A549 treated with Hydrocortisone at 1 μM for 4 hours (cell line): ENCODE results near the gene MAGEA6. TPM values are rescaled to one million over a fixed set of nuclear protein-coding genes. Genes with fewer than 3 reads are reported as not detected.

Source experiments
- total RNA-seq: library from RNA; stranded (reverse); fragments of 200-300 nt; extraction: Qiagen RNA extraction; gene quantifications from 5 replicates; pipeline ENCODE4 v1.2.3, GENCODE V29; 2022

The MAGEA6 gene
- 11.0 to 13.6 TPM (median 12.4 TPM) in 5 replicates for total RNA-seq

DNA sequence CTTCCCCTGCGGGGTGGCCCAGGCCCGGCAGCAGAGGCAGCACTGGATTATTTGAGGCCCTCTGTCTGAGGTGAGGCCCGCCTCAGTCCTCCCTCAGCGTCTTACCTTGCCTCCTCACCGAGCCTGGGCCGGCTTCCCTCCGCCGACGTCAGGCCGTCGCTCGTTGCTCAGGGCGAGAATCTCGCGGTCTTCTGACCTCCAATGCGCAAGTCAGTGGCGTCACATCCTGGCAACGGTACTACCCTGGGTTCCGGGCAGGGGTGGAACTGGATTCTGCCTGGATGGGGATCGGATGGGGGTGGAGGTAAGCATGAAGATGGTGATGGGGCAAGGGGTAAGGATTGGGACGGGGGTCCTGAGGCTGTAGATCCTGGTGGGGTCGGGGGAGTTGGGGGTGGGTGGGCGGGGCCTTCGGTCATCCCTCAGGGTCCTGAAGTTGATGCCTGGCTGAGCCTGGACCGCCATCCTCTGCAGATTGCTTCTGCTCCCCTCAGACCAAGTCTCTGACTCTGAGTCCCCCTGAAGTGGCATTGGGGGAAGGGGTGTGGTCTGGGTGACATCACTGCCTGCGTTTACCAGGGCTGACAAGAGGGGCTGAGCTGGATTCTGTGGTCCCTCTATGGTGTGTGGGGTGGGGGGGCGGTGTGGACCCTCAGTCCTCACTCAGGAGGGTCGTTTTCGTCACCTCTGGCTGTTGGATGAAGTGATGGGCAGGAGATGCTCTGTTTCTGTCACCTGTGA, at the start of gene MAGEA6:
MAGEA6 (minus strand) TSS at position 141 of the 741 bp plus-strand sequence. CDS start 2,039 bp downstream, outside the sequence.

GRCh38 chrX:152758918-152759317, 10.6 kb downstream of the MAGEA6 start, which contains the start of gene CSAG3:
Gene CSAG3 (plus strand): TSS chrX:152759218.

GRCh38 chrX:152753686-152754650, 15.5 kb downstream of the MAGEA6 start, which contains the start of gene MAGEA2:
Gene MAGEA2 (minus strand): TSS chrX:152753842. CDS start chrX:152751363, 2,479 bp downstream.

DNA sequence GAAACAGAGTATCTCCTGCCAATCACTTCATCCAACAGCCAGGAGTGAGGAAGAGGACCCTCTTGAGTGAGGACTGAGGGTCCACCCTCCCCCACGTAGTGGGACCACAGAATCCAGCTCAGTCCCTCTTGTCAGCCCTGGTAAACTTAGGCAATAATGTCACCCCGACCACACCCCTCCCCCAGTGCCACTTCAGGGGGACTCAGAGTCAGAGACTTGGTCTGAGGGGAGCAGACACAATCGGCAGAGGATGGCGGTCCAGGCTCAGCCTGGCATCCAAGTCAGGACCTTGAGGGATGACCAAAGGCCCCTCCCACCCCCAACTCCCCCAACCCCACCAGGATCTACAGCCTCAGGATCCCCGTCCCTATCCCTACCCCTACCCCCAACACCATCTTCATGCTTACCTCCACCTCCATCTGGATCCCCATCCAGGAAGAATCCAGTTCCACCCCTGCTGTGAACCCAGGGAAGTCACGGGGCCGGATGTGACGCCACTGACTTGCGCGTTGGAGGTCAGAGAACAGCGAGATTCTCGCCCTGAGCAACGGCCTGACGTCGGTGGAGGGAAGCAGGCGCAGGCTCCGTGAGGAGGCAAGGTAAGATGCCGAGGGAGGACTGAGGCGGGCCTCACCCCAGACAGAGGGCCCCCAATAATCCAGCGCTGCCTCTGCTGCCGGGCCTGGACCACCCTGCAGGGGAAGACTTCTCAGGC, 36.1 kb downstream of the MAGEA6 start, which contains the start of the genes CSAG1 and MAGEA12:
CSAG1 (minus strand) TSS at position 461 of the 715 bp plus-strand sequence. CDS start 1,261 bp downstream, outside the sequence.
MAGEA12 (plus strand) TSS at position 497 of the 715 bp plus-strand sequence. CDS start 2,405 bp downstream, outside the sequence.

Other genes with a start within 250 kb of the MAGEA6 start
- gene GABRQ, start 131.8 kb downstream of the MAGEA6 start, total RNA-seq = 0.13 to 0.23 TPM (median 0.20 TPM) in 5 replicates
- gene MAGEA3, start 70.9 kb downstream of the MAGEA6 start, total RNA-seq = 2.5 to 5.0 TPM (median 2.7 TPM) in 5 replicates
- gene CSAG2, start 60.4 kb downstream of the MAGEA6 start, total RNA-seq = not detected in 5 replicates
- gene MAGEA2B, start 55.1 kb downstream of the MAGEA6 start, total RNA-seq = 0.07 to 0.10 TPM in 2 of 5 replicates, not detected in the others
- gene CSAG1, start 36.0 kb downstream of the MAGEA6 start, total RNA-seq = 0.17 to 0.40 TPM (median 0.17 TPM) in 3 of 5 replicates, not detected in the others
- 0.09 to 0.22 TPM (median 0.14 TPM) in 5 replicates for gene MAGEA12, start 35.9 kb downstream of the MAGEA6 start, total RNA-seq
- gene MAGEA2, start 15.8 kb downstream of the MAGEA6 start, total RNA-seq = 0.06 to 0.29 TPM (median 0.07 TPM) in 3 of 5 replicates, not detected in the others
- not detected in 5 replicates for gene CSAG3, start 10.5 kb downstream of the MAGEA6 start, total RNA-seq
- gene CETN2, start 61.1 kb upstream of the MAGEA6 start, total RNA-seq = 70.7 to 82.0 TPM (median 74.4 TPM) in 5 replicates
- gene NSDHL, start 61.4 kb upstream of the MAGEA6 start, total RNA-seq = 44.0 to 46.7 TPM (median 44.2 TPM) in 5 replicates
- gene ZNF185, start 128.4 kb upstream of the MAGEA6 start, total RNA-seq = 6.9 to 9.0 TPM (median 7.5 TPM) in 5 replicates
- gene PNMA5, start 224.4 kb upstream of the MAGEA6 start, total RNA-seq = not detected in 5 replicates